Measurements from ENCODE around the gene PTPN12. TPM values are rescaled to one million over a fixed set of nuclear protein-coding genes. Genes with fewer than 3 reads are reported as not detected.

PTPN12 gene
- total RNA-seq, 4 donors from 2014 or later = 46.8 to 103 (median 70.6) TPM

DNA sequence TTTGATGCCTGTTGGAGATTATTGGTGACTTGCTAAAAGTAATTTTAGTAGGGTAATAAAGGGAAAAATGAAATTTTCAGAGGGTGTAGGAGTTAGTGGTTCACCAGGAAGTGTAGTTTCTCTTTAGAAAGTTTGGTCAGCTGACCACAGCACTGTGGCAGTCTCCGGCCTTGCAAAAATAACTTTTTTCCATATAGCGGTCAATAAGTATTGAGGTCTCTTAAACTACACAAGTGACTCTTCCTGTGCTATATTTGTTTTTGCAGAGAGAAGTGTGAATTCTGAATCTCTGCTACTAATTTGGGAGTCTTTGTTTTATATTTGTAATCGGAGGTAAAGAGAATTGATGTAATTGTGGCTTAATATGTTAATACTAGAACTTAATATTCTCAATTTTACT is 24.3 kb downstream of the PTPN12 start:
- Histone ChIP-seq H3K27me3 (no peaks in the 10 kb centered on the region), H3K9me3 (no peaks in the 10 kb centered on the region), H3K4me1 (peaks cover 6 to 48% (median 14%) of the 10 kb centered on the region in 4 donors), H3K36me3 (no peaks in the 10 kb centered on the region), H3K4me3 (no peak overlapping the region), H3K27ac (no peak overlapping the region)
- no peak for TF ChIP-seq POLR2AphosphoS5 (IDR thresholded peaks at IDR 0.05)
- no peak for TF ChIP-seq POLR2A (IDR thresholded peaks at IDR 0.05)
- TF ChIP-seq, protein P1, sequence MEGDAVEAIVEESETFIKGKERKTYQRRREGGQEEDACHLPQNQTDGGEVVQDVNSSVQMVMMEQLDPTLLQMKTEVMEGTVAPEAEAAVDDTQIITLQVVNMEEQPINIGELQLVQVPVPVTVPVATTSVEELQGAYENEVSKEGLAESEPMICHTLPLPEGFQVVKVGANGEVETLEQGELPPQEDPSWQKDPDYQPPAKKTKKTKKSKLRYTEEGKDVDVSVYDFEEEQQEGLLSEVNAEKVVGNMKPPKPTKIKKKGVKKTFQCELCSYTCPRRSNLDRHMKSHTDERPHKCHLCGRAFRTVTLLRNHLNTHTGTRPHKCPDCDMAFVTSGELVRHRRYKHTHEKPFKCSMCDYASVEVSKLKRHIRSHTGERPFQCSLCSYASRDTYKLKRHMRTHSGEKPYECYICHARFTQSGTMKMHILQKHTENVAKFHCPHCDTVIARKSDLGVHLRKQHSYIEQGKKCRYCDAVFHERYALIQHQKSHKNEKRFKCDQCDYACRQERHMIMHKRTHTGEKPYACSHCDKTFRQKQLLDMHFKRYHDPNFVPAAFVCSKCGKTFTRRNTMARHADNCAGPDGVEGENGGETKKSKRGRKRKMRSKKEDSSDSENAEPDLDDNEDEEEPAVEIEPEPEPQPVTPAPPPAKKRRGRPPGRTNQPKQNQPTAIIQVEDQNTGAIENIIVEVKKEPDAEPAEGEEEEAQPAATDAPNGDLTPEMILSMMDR (IDR thresholded peaks at IDR 0.05) = no peak
- no peak for TF ChIP-seq EP300 (IDR thresholded peaks at IDR 0.05; ENCODE audit: low read depth)
- 56 to 63% methylated on average over 3 of the region's 3 CpGs for WGBS, 2 donors (ENCODE audit: low coverage in 1 of 2)
- DNase-seq = no peak
- in situ Hi-C loops (cut with MboI; ENCODE audit: low pct_ligation_motif_present in 1 of 4, low pct_unique_long_range_greater_than_20kb in 1 of 4, low sequenced_read_pairs in 3 of 4) = no loop called here
- intact Hi-C loops (cut with DNase I; ENCODE audit: low total_unique reads) = no loop called here

DNA sequence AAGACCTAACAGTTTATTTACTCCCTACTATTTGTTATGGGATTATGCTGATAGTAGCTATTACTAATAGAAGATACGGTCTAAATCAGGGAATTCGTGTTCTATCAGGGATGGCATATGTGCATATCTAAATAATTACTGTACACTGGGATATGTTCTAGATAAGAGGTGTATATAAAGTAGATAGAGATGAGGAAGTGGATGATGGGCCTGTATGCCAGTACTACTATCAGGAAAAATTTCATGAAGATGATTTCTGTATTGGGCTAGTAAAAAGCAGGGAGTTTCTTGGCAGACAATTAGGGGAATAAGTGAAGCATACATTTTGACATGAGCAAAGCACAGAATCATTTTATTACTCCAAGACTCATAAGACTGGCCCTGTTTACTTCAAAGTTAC is 26.2 kb downstream of the PTPN12 start:
- DNase-seq = no peak
- Histone ChIP-seq H3K27ac (no peak overlapping the region), H3K4me1 (peaks cover 6 to 57% (median 14%) of the 10 kb centered on the region in 4 donors), H3K4me3 (no peak overlapping the region), H3K27me3 (no peaks in the 10 kb centered on the region), H3K9me3 (no peaks in the 10 kb centered on the region), H3K36me3 (no peaks in the 10 kb centered on the region)
- intact Hi-C loops (cut with DNase I; ENCODE audit: low total_unique reads) = no loop called here
- no peak for TF ChIP-seq POLR2AphosphoS5 (IDR thresholded peaks at IDR 0.05)
- no peak for TF ChIP-seq EP300 (IDR thresholded peaks at IDR 0.05; ENCODE audit: low read depth)
- TF ChIP-seq, protein P1 (IDR thresholded peaks at IDR 0.05) = no peak
- TF ChIP-seq POLR2A (IDR thresholded peaks at IDR 0.05) = no peak
- 59 to 81% methylated on average over 2 of the region's 2 CpGs for WGBS, 2 donors (ENCODE audit: low coverage in 1 of 2)
- in situ Hi-C loops (cut with MboI; ENCODE audit: low pct_ligation_motif_present in 1 of 4, low pct_unique_long_range_greater_than_20kb in 1 of 4, low sequenced_read_pairs in 3 of 4) = no loop called here

DNA sequence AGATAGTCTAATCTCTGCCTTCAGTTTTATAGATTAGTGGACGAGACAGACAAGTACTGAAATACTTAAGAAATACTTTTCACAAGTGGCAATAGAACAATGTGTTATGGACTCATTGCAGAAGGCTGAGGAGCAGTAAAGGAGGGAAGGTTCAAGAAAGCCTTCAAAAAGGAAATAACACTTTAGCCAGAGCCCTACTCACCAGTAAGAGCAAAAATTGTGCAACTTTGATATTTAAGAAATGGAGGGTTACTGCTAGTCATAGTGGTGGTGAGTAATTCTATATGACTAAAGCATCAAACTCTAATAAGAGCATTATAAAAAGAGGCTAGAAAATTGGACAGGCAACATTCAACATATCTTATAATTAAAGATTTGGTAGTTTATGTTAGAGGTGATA is 28.8 kb downstream of the PTPN12 start:
- Histone ChIP-seq H3K27ac (no peak overlapping the region), H3K4me1 (peaks cover 6 to 41% (median 11%) of the 10 kb centered on the region in 4 donors), H3K36me3 (no peaks in the 10 kb centered on the region), H3K4me3 (no peak overlapping the region), H3K27me3 (no peaks in the 10 kb centered on the region), H3K9me3 (no peaks in the 10 kb centered on the region)
- TF ChIP-seq EP300 (IDR thresholded peaks at IDR 0.05; ENCODE audit: low read depth) (no peak), POLR2A (IDR thresholded peaks at IDR 0.05) (no peak), POLR2AphosphoS5 (IDR thresholded peaks at IDR 0.05) (no peak)
- TF ChIP-seq, protein P1 (IDR thresholded peaks at IDR 0.05) = no peak
- no peak for DNase-seq
- intact Hi-C loops (cut with DNase I; ENCODE audit: low total_unique reads) (no loop called here), in situ Hi-C loops (cut with MboI; ENCODE audit: low pct_ligation_motif_present in 1 of 4, low pct_unique_long_range_greater_than_20kb in 1 of 4, low sequenced_read_pairs in 3 of 4) (no loop called here)
- 73 to 92% methylated on average over 1 of the region's 1 CpG for WGBS, 2 donors (ENCODE audit: low coverage in 1 of 2)

DNA sequence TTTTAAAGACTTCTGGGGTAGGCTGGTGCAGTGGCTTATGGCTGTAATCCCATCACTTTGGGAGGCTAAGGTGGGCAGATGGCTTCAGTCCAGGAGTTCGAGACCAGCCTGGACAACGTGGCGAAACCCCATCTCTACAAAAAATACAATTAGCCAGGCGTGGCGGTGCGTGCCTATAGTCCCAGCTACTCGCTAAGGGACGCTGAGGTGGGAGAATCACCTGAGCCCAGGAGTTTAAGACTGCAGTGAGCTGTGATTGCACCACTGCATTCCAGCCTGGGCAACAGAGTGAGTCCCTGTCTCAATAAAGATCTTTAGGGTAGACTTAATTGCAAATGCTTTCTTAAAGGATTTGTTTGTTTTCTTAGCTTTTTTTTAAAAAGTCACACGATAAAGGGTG is 29.3 kb downstream of the PTPN12 start:
- intact Hi-C loops (cut with DNase I; ENCODE audit: low total_unique reads) (no loop called here), in situ Hi-C loops (cut with MboI; ENCODE audit: low pct_ligation_motif_present in 1 of 4, low pct_unique_long_range_greater_than_20kb in 1 of 4, low sequenced_read_pairs in 3 of 4) (no loop called here)
- H3K4me3 ChIP-seq = no peak overlapping the region
- no peaks in the 10 kb centered on the region for H3K36me3 ChIP-seq
- no peak overlapping the region for H3K27ac ChIP-seq
- TF ChIP-seq POLR2A (IDR thresholded peaks at IDR 0.05) = no peak
- TF ChIP-seq, protein P1 (IDR thresholded peaks at IDR 0.05) = no peak
- no peak for TF ChIP-seq POLR2AphosphoS5 (IDR thresholded peaks at IDR 0.05)
- TF ChIP-seq EP300 (IDR thresholded peaks at IDR 0.05; ENCODE audit: low read depth) = no peak
- no peaks in the 10 kb centered on the region for H3K27me3 ChIP-seq
- no peaks in the 10 kb centered on the region for H3K9me3 ChIP-seq
- peaks cover 6 to 38% (median 11%) of the 10 kb centered on the region in 4 donors for H3K4me1 ChIP-seq
- whole genome bisulfite sequencing, 2 donors (ENCODE audit: low coverage in 1 of 2) = 89 to 100% methylated on average over 1 to 9 of the region's 9 CpGs
- no peak for DNase-seq
